ENCODE measurements around the gene NRG3.

Gene NRG3

GRCh38 chr10:82861889-82862288, 986.9 kb downstream of the NRG3 start:
- H3K36me3 ChIP-seq (ENCODE audit: insufficient read depth, low read depth, low read length): no peaks in the 10 kb centered on the region
- H3K9ac ChIP-seq (ENCODE audit: low read depth, low read length): no peak overlapping the region
- no peaks in the 10 kb centered on the region for H3K9me3 ChIP-seq (ENCODE audit: insufficient read depth, low read depth, low read length)
- no peaks in the 10 kb centered on the region for H3K27me3 ChIP-seq (ENCODE audit: insufficient read depth, low read length)
- H3K4me1 ChIP-seq (ENCODE audit: insufficient read depth, low read length): peaks cover 2% of the 10 kb centered on the region; the same call in 1 of the 2 replicates
- no peak overlapping the region for H3K27ac ChIP-seq (ENCODE audit: low read length)
- no peak overlapping the region for H3K4me3 ChIP-seq (ENCODE audit: low read length)

- no peak overlapping the region for H3K27ac ChIP-seq (ENCODE audit: low read length)
- H3K9ac ChIP-seq (ENCODE audit: low read depth, low read length): no peak overlapping the region
- peaks cover 2% of the 10 kb centered on the region; the same call in 1 of the 2 replicates for H3K4me1 ChIP-seq (ENCODE audit: insufficient read depth, low read length)
- no peak overlapping the region for H3K4me3 ChIP-seq (ENCODE audit: low read length)
- H3K9me3 ChIP-seq (ENCODE audit: insufficient read depth, low read depth, low read length): no peaks in the 10 kb centered on the region
- H3K36me3 ChIP-seq (ENCODE audit: insufficient read depth, low read depth, low read length): no peaks in the 10 kb centered on the region
- no peaks in the 10 kb centered on the region for H3K27me3 ChIP-seq (ENCODE audit: insufficient read depth, low read length)
Observed at GRCh38 chr10:82865366-82865765, 990.4 kb downstream of the NRG3 start.

GRCh38 chr10:82866424-82867020, 991.5 kb downstream of the NRG3 start:
- peaks cover 2% of the 10 kb centered on the region; the same call in 1 of the 2 replicates for H3K4me1 ChIP-seq (ENCODE audit: insufficient read depth, low read length)
- H3K9me3 ChIP-seq (ENCODE audit: insufficient read depth, low read depth, low read length): no peaks in the 10 kb centered on the region
- no peak overlapping the region for H3K9ac ChIP-seq (ENCODE audit: low read depth, low read length)
- no peak overlapping the region for H3K27ac ChIP-seq (ENCODE audit: low read length)
- H3K4me3 ChIP-seq (ENCODE audit: low read length): no peak overlapping the region
- no peaks in the 10 kb centered on the region for H3K36me3 ChIP-seq (ENCODE audit: insufficient read depth, low read depth, low read length)
- H3K27me3 ChIP-seq (ENCODE audit: insufficient read depth, low read length): no peaks in the 10 kb centered on the region

DNA sequence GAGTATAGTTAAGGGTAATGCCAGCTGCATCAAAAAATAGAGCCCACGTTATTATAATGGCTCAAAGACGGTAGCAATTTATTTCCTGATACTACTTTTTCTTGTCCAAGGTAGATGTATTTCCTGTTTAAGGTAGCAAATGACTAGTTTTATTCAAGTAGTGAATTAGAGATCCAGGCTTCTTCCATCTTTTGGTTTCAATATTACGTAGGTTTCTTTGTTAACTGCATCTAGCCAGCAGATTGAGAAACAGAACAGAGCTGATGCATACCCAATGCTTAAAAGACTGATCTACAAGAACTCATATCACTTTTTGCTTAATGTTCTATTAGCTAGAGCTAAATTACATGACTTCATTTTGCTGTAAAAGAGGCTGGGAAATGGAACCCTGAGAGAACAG, 992.1 kb downstream of the NRG3 start:
- no peaks in the 10 kb centered on the region for H3K9me3 ChIP-seq (ENCODE audit: insufficient read depth, low read depth, low read length)
- no peaks in the 10 kb centered on the region for H3K27me3 ChIP-seq (ENCODE audit: insufficient read depth, low read length)
- H3K9ac ChIP-seq (ENCODE audit: low read depth, low read length): no peak overlapping the region
- H3K36me3 ChIP-seq (ENCODE audit: insufficient read depth, low read depth, low read length): no peaks in the 10 kb centered on the region
- peaks cover 2% of the 10 kb centered on the region; the same call in 1 of the 2 replicates for H3K4me1 ChIP-seq (ENCODE audit: insufficient read depth, low read length)
- H3K4me3 ChIP-seq (ENCODE audit: low read length): no peak overlapping the region
- no peak overlapping the region for H3K27ac ChIP-seq (ENCODE audit: low read length)

DNA sequence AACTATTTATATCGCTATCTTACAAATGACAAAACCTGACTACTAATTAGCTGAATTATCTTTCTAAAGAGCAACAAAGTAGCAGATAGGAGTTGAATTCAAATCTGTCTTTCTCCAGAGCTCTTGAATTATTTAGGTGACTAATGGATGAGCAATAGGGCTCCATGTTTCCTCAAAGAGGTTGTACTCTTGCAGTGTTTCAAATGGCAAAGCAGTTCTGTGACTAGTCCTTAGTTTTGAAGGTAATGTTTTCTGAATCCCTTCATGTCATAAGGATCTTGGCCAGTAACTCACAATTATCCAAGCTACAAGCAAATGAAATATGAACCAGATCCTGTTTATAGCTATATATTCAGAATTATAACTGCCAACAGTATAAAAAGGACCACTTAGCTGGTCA, 999.7 kb downstream of the NRG3 start:
- H3K36me3 ChIP-seq (ENCODE audit: insufficient read depth, low read depth, low read length): no peaks in the 10 kb centered on the region
- H3K9me3 ChIP-seq (ENCODE audit: insufficient read depth, low read depth, low read length): no peaks in the 10 kb centered on the region
- H3K4me3 ChIP-seq (ENCODE audit: low read length): no peak overlapping the region

GRCh38 chr10:82880776-82881290, 1005.8 kb downstream of the NRG3 start:
- Histone ChIP-seq H3K9ac (ENCODE audit: low read depth, low read length) (no peak overlapping the region), H3K4me1 (ENCODE audit: insufficient read depth, low read length) (no peaks in the 10 kb centered on the region), H3K27me3 (ENCODE audit: insufficient read depth, low read length) (no peaks in the 10 kb centered on the region), H3K4me3 (ENCODE audit: low read length) (no peak overlapping the region), H3K36me3 (ENCODE audit: insufficient read depth, low read depth, low read length) (no peaks in the 10 kb centered on the region), H3K9me3 (ENCODE audit: insufficient read depth, low read depth, low read length) (no peaks in the 10 kb centered on the region), H3K27ac (ENCODE audit: low read length) (no peak overlapping the region)

More for the DNA sequence above, 999.7 kb downstream of the NRG3 start:
- no peak overlapping the region for H3K9ac ChIP-seq (ENCODE audit: low read depth, low read length)
- no peaks in the 10 kb centered on the region for H3K4me1 ChIP-seq (ENCODE audit: insufficient read depth, low read length)
- H3K27me3 ChIP-seq (ENCODE audit: insufficient read depth, low read length): no peaks in the 10 kb centered on the region
- no peak overlapping the region for H3K27ac ChIP-seq (ENCODE audit: low read length)

GRCh38 chr10:82882722-82883121, 1007.7 kb downstream of the NRG3 start:
- Histone ChIP-seq H3K27ac (ENCODE audit: low read length) (no peak overlapping the region), H3K9me3 (ENCODE audit: insufficient read depth, low read depth, low read length) (no peaks in the 10 kb centered on the region), H3K4me1 (ENCODE audit: insufficient read depth, low read length) (no peaks in the 10 kb centered on the region), H3K9ac (ENCODE audit: low read depth, low read length) (no peak overlapping the region), H3K27me3 (ENCODE audit: insufficient read depth, low read length) (no peaks in the 10 kb centered on the region), H3K36me3 (ENCODE audit: insufficient read depth, low read depth, low read length) (no peaks in the 10 kb centered on the region), H3K4me3 (ENCODE audit: low read length) (no peak overlapping the region)

DNA sequence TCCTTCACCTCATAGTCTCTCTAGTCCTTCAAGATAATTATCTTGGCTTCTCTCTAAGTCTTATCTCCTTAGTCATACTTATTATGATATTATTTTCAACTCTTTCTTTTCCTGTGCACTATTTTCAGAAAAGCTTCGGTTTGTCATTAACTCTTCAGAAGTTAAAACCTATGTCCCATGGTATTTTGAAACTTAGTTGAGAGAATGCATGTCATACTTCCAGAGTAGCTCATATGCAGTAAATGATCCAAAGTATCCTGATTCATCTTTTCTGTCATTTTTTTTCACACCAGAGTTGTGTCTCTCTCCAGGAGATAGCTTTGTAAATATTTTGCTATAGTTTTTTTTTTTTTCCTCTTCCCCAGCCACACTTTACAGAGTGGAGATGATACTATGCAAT, 1008.6 kb downstream of the NRG3 start:
- no peak overlapping the region for H3K27ac ChIP-seq (ENCODE audit: low read length)
- H3K27me3 ChIP-seq (ENCODE audit: insufficient read depth, low read length): no peaks in the 10 kb centered on the region
- H3K9ac ChIP-seq (ENCODE audit: low read depth, low read length): no peak overlapping the region
- no peaks in the 10 kb centered on the region for H3K9me3 ChIP-seq (ENCODE audit: insufficient read depth, low read depth, low read length)
- no peaks in the 10 kb centered on the region for H3K36me3 ChIP-seq (ENCODE audit: insufficient read depth, low read depth, low read length)
- peaks cover 4% of the 10 kb centered on the region; the same call in 1 of the 2 replicates for H3K4me1 ChIP-seq (ENCODE audit: insufficient read depth, low read length)
- no peak overlapping the region for H3K4me3 ChIP-seq (ENCODE audit: low read length)

DNA sequence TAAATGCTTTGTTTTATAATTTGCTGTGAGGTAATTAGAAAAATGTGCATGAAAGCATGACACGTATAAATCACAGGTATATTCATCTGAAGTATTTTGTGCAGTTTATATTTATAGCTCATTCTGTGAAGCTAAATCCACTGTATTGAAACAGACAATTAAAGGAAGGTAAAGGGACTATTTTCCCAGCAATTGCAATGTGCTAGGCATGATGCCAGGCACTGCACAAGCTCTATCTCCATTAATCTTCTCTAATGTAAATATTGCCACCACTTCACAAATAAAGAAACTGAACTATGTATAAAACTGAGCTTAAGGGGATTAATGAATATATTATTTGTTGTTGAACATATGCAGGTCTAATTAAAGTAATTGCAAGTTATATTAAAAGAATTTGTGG, 1012.5 kb downstream of the NRG3 start:
- Histone ChIP-seq H3K4me3 (ENCODE audit: low read length) (no peak overlapping the region), H3K27ac (ENCODE audit: low read length) (no peak overlapping the region), H3K9me3 (ENCODE audit: insufficient read depth, low read depth, low read length) (no peaks in the 10 kb centered on the region), H3K27me3 (ENCODE audit: insufficient read depth, low read length) (no peaks in the 10 kb centered on the region), H3K36me3 (ENCODE audit: insufficient read depth, low read depth, low read length) (no peaks in the 10 kb centered on the region), H3K9ac (ENCODE audit: low read depth, low read length) (no peak overlapping the region), H3K4me1 (ENCODE audit: insufficient read depth, low read length) (peaks cover 9% of the 10 kb centered on the region; the same call in 1 of the 2 replicates)

- Histone ChIP-seq H3K4me1 (ENCODE audit: insufficient read depth, low read length) (peaks cover 9% of the 10 kb centered on the region; the same call in 1 of the 2 replicates), H3K9me3 (ENCODE audit: insufficient read depth, low read depth, low read length) (no peaks in the 10 kb centered on the region), H3K27ac (ENCODE audit: low read length) (peak overlapping the region; percentile 62), H3K9ac (ENCODE audit: low read depth, low read length) (peak overlapping the region; percentile 46; the same call in 1 of the 2 replicates), H3K4me3 (ENCODE audit: low read length) (peak overlapping the region; percentile 45; the same call in 1 of the 2 replicates), H3K27me3 (ENCODE audit: insufficient read depth, low read length) (no peaks in the 10 kb centered on the region), H3K36me3 (ENCODE audit: insufficient read depth, low read depth, low read length) (no peaks in the 10 kb centered on the region)
Observed at GRCh38 chr10:82888809-82889455, 1013.9 kb downstream of the NRG3 start.

DNA sequence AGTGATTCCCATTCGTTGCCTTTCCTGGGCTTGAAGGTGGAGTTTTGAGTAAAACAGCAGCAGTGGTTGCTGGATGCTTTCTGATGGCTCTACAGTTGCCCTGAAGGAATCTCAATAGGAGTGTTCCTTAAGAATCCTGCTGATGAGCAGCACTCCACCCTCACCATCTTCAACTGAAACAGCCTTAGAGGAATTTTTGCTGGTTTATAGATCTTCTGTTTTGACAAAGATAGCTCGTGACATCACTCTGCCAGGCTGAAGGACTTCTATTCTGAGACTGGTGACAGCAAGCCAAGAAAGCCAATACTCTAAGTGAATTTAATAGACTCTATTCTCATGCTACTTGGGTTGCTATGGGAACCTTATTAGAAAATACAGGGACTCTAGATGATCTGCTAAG, 1014.7 kb downstream of the NRG3 start:
- H3K4me3 ChIP-seq (ENCODE audit: low read length): peak overlapping the region; percentile 45; the same call in 1 of the 2 replicates
- no peaks in the 10 kb centered on the region for H3K27me3 ChIP-seq (ENCODE audit: insufficient read depth, low read length)
- H3K27ac ChIP-seq (ENCODE audit: low read length): no peak overlapping the region
- no peaks in the 10 kb centered on the region for H3K9me3 ChIP-seq (ENCODE audit: insufficient read depth, low read depth, low read length)
- peaks cover 9% of the 10 kb centered on the region; the same call in 1 of the 2 replicates for H3K4me1 ChIP-seq (ENCODE audit: insufficient read depth, low read length)
- H3K36me3 ChIP-seq (ENCODE audit: insufficient read depth, low read depth, low read length): no peaks in the 10 kb centered on the region
- no peak overlapping the region; the same call in 1 of the 2 replicates for H3K9ac ChIP-seq (ENCODE audit: low read depth, low read length)

DNA sequence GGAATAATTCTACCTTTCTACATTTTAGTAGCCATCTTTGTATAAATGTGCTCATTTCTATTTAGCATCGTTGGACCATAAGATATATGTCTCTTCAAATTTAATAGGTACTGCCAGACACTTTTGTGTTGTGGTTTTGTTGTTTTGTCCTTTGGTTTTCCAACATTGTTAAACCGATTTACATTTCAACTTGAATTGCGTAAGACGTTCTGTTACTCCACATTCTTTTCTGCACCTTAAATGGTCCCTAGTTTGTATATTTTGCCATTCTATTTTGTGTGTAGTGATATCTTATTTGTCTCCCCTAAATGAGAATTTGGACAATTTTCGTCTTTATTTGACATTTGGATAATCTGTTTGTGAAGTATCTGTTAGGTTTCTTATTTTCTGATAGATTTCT, 1015.6 kb downstream of the NRG3 start:
- no peak overlapping the region for H3K4me3 ChIP-seq (ENCODE audit: low read length)
- H3K4me1 ChIP-seq (ENCODE audit: insufficient read depth, low read length): peaks cover 9% of the 10 kb centered on the region; the same call in 1 of the 2 replicates
- H3K9me3 ChIP-seq (ENCODE audit: insufficient read depth, low read depth, low read length): no peaks in the 10 kb centered on the region; the same call in 1 of the 2 replicates
- no peak overlapping the region for H3K9ac ChIP-seq (ENCODE audit: low read depth, low read length)
- no peak overlapping the region for H3K27ac ChIP-seq (ENCODE audit: low read length)
- no peaks in the 10 kb centered on the region for H3K27me3 ChIP-seq (ENCODE audit: insufficient read depth, low read length)
- H3K36me3 ChIP-seq (ENCODE audit: insufficient read depth, low read depth, low read length): no peaks in the 10 kb centered on the region

Measured in iPS-20b (cell line).